NAMALWA (cell line): ENCODE results near the gene OR10G2.
"Not testable (repeated sequence)": the region's sequence is repeated elsewhere in the genome, so short reads cannot be mapped to it uniquely, and the experiment has no call there.

ENCODE experiments used
- DNase-seq: peaks from one replicate; pipeline ENCODE4 v3.0.0-alpha.2; 2015; ENCODE audit warnings: low spot score

Gene OR10G2, protein sequence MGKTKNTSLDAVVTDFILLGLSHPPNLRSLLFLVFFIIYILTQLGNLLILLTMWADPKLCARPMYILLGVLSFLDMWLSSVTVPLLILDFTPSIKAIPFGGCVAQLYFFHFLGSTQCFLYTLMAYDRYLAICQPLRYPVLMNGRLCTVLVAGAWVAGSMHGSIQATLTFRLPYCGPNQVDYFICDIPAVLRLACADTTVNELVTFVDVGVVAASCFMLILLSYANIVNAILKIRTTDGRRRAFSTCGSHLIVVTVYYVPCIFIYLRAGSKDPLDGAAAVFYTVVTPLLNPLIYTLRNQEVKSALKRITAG

DNA sequence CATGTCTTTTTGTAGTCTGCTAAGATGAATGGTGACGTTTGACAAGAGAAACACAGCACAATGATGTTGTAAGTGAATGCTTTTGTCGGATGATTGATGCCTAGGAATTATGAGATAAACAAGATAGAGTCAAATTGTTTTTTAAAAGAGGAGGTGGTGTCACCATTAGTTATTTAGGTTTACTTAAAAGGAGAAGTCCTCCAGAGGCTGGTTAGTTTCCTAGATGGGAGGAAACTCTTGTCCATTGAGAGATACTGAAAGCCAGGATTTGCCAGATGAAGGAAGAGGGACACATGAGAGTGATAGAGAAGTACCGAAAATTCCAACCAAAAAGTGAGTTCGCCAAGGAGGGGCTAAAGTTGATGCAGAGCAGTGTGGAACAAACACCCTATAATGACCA is at the start of gene OR10G2:
TSS of gene OR10G2 (minus strand) at position 101 of the 400 bp plus-strand sequence. CDS start at position 3, 98 bp downstream.
- DNase-seq = no peak

DNA sequence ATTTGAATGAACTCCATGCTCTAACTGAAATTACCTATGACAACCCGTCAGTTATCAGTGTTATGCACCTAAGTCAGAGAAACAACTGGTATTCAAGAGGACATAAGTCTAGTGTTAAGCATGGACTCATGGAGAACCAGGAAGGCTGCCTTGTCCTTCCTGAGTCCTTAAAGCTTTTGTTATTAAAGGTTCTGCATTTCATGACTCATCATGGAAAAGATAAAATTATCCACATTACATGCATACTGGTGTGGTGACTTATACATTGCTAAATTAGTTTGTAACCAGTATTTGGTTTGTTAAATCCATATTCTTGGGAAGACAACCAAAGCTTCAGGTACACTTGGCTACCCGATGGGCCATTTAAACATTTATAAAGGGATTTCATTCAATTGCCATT is 45.3 kb upstream of the OR10G2 start:
- DNase-seq = no peak

DNA sequence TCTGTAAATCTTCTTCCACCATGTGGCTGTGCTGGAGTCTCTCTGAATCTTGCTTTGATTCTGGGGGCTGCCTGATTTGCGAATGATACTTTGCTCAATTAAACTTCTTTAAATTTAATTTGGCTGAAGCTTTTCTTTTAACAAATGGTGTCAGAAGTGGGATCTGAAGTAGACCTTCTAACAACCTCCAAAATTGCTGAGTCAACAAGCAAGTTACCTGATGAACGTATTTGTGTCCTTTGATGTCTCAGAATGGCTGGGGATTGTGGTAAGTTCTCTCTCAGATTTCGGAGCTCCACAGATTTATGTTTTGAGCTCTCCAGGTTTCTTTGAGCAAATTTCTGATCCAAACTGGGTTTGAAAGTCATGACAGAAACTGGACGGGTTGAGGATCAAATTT is 40.8 kb upstream of the OR10G2 start:
- DNase-seq = no peak

DNA sequence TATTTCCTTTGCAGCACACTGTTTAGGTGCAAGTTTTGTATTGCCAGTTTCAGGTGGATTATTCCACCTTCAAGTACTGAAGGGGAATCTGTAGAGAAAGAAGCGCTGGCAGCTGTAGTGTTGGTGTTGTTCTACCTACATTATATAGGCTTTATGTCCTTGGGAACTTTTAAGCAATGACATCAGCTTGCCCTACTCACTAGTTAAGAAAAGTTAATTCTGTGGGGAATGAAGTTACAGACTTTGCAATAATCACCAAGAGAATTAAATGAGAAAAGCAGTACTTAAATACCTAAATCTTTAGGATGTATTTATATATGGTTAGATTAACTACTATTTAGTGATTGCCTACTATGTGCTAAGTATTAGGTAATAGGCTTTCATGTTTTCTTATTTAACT is 39.0 kb upstream of the OR10G2 start, which contains the start of gene OR4E1:
TSS of gene OR4E1 (minus strand) at position 101 of the 400 bp plus-strand sequence. CDS start 2,883 bp downstream, outside the sequence.
- no peak for DNase-seq

DNA sequence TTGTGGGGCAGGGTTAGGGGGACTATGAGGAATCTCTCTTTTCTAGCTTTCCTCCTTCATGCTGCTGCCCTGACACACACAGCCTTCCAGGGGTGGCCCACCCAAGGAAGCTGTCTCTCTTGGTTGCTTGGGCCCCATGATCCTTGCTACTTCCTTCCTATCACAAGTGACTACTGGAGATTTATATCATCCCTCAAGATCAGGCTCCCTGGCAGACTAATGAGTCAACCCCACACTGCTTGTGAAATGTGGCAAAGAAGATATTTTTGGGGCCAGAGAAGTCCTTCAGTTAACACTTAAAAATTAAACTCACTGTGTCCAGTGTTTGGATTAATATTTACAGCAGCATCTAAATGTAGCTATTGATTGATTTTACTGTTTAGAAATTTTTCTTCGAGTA is 37.4 kb upstream of the OR10G2 start:
- no peak for DNase-seq

DNA sequence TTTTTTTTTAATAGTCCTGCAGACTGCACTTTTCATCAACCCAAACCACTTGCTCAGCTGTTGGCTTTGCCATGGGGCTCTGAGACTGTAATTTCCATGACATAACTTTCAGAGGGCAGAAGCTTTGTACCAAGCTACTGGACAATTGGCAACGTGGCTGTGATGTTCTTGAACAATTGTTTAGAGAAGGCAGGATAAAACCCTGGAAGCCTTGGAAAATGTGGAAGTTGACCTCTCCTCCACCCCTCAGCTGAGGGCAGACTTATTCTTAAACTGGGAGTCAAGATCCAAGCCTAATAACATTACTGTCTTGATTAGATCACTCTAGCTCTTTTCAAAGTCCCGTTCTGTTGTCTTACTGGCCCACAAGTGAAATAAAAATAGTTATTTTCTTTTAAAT is 36.6 kb upstream of the OR10G2 start:
- DNase-seq = no peak

DNA sequence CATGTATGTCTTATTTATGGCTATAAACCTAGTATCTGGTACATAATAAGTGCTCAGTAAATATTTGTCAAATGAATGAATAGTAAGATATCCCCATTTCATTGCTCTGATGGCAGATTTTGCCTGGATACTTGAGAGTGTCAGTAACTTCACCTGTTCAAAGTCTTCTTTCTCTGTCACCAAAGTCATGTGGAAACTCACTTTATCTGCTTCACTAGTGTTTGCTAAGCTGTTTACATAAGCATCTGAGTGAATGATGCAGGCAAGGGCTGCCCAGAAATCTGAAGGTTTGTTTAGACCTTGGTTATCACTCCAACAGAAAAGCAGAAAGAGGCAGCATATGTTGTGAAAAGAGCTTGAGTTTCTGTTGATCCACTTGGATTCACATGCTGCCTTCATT is 34.5 kb upstream of the OR10G2 start:
- no peak for DNase-seq

DNA sequence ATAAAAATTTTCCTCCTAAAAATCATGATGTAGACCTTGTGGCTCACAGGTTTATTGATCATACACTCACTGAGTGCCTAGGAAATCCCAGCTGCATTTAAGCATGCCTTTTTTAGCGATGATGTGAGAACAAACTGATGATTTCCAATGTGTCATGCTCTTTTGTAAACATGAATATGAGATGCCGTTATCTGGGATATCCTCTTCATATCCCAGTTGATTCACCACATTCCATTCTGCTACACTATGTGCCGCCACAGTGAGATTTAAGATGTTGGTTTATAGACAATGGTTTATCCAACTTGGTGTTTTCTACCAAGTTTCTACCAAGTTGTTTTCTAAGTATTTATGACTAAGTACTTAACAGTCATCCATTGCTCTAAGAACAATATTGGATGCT is 33.6 kb upstream of the OR10G2 start:
- DNase-seq = no peak

DNA sequence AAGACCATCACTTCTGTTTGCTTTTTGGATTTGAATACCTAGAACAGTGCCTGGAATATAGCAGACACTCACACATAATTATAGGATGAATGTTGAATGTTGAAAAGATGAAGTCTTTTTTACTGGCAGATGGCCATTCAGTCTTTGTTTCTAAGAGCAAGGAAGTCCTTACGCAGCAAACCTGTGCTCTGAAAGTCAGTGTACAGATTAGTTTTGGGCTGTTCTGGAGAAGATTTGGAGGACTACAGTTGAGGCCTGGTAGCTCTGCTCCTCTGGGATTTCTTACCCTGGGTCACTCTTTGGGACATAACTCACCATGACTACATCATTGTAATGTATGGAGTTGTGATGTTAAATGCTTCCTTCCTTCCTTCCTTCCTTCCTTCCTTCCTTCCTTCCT is 22.2 kb upstream of the OR10G2 start:
- no peak for DNase-seq

DNA sequence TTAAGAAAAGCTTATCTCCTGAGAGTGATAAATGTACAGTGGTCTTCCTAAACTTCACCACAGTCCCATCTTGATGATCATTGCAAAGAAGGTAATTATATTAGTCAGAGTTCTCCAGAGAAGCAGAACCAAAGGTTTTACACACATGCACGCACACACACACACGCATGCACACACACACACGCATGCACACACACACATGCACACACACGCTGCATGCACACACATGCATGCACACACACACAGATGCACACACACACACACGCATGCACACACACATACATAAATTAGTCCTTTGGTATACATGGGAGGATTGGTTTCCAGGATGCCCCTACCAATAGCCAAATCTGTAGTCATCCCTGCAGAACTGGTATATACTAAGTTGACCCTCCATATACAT is 19.5 kb upstream of the OR10G2 start:
- no peak for DNase-seq

DNA sequence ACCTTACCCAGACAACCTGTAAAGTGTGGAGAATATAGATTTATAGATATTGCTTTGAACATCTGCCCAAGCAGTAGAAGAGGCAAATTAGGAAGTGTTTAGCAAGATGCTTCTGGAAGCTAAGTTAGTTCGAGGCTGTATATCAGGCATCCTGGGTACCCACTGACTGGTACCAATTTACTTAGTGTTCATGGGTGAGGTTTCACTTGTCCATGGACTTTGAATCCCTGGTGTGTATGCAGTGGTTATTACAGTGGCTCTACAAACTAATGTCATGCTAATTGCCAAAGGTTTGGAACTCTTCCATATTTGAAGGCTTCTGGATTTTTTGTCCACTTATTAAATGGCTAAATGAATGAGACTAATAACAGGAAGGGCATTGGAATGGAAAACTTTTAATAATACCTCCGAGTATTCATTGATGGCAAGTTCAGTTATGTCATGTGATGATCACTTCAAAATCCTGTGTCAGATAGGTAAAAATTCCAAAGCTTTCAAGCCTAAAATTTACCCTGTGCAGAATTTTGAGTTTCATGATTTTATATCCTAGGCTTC is 18.7 kb upstream of the OR10G2 start, which contains the start of gene OR4E2:
TSS of gene OR4E2 (plus strand) at position 505 of the 555 bp plus-strand sequence. CDS start 11,248 bp downstream, outside the sequence.
- no peak for DNase-seq

DNA sequence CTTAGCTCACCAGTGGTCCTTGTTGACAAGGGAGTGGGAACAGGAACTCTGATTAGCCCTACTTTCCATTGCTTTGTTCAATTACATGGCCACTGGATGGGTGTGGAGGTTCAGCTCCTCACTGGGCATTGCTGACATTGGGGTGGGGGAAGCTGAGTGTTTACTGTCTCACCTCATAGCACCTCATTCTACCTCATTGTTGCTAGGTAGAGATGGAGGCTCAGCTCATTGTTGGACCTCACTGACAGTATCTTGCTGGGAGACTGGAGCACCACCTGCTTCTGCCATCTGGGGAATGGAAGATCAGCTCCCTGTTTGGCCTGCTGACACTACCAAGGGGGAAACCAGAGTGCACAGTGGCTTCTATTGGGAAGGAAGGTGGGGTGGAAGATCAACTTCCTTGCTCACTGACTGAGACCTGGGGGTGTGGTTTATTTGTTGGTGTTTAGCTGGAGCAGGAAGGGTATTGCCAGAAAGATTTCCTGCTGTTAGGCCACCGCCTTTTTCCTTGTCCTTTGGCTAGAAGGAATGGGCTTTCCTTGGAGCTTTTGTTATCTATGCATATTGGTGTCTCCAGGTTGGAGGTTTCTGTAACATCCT is 17.6 kb upstream of the OR10G2 start:
- no peak for DNase-seq

DNA sequence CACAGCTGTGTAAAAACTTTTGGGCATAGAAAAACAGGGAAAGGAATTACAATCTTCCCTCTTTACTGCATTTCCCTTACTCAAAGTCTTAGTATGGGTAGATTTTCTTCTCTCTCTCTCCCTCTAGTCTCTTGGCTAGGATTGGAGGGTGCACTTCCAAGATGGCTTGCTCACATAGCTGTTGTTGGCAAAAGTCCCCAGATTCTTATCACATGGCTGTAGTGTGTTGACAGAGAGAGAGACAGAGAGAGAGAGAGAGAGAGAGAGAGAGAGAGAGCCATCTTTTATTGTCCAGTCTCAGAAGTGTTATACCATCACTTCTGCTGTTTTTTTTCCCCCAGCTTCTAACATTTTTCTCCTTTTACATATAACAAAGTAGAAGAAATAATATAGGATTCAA is 12.6 kb upstream of the OR10G2 start:
- no peak for DNase-seq

DNA sequence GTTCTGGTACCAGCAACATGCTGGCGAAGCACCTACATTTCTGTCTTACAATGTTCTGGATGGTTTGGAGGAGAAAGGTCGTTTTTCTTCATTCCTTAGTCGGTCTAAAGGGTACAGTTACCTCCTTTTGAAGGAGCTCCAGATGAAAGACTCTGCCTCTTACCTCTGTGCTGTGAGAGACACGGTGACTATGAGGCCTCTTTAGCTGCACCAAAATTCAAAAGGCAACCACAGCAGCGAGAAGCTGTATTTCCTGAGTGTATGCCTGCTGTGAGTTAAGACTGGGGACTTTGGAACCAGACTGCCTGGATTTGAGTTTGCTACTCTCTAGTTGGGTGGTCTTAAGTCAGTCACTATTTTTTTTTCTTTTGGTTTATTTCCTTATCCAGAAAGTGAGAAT is 8.7 kb upstream of the OR10G2 start:
- no peak for DNase-seq

DNA sequence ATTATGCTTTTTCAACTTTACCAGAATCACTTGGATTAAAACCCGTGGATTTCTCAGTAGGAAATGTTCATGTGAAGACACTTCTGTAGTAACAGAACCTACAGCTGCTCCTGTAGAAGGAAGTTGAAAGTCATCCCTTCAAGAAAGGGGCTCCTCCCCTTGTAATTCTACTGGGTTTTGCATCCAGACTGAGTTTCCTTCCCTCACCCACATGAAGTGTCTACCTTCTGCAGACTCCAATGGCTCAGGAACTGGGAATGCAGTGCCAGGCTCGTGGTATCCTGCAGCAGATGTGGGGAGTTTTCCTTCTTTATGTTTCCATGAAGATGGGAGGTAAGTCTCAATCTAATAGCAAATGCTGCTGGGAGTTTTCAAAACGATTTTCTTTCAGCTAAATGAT is 7.9 kb upstream of the OR10G2 start:
- DNase-seq = no peak

DNA sequence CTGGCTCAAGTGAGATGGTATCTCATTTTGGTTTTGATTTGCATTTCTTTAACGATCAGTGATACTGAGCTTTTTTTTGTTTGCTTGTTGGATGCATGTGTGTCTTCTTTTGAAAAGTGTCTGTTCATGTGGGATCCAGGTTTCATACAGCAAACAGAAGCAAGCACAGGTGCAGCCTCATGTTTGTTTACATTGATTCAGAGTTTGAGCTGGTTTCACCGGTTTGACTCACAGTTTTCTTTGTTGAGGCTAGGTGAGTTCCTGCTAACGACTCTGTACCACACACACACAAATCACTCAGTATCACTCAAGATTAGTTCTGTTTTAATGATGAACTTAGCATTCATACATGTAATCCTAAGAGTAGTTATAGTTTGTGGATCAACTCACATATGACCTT is 3.7 kb downstream of the OR10G2 start:
- no peak for DNase-seq

DNA sequence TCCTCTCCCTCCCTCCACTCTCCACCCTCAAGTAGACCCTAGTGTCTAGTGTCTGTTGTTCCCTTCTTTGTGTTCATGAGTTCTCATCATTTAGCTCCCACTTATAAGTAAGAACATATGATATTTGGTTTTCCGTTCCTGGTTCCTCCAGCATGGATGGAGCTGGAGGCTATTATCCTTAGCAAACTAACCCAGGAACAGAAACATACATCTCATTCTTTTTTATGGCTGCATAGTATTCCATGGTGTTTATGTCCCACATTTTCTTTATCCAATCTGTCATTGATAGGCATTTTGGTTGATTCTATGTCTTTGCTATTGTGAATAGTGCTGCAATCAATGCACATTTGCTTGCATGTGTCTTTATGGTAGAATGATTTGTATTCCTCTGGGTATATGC is 4.2 kb downstream of the OR10G2 start:
- DNase-seq = not testable (repeated sequence)

DNA sequence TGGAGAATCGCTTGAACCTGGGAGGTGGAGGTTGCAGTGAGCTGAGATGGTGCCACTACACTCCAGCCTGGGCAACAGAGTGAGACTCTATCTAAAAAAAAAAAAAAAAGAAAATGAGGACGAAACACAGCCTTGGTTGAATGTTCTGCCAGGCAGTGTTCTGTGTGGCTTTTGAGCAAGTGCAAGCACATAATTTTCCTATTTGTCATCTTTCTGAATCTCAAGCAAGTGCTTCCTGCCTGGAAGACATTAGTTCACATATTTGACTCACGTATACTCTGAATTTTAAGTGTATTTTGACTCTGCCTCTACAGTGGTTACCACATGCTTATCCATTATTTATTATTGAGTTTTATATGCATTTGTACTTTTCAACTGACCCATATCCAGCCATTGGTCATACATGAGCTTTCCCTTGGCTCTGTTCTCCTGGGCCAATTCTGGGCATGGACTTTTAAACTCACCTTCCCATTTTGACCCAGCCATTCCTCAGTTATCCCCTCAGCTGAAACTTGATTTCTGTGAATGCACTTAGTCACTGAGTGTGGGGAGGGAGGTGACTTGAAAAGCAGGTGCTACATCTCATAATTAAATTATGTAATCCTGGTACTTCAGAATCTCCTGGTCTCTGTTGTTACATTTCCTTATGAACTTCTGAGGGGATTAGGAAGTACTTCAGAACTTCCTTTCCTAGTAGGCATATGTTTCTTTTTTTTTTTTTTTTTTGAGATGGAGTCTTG is 8.1 kb downstream of the OR10G2 start:
- no peak for DNase-seq

DNA sequence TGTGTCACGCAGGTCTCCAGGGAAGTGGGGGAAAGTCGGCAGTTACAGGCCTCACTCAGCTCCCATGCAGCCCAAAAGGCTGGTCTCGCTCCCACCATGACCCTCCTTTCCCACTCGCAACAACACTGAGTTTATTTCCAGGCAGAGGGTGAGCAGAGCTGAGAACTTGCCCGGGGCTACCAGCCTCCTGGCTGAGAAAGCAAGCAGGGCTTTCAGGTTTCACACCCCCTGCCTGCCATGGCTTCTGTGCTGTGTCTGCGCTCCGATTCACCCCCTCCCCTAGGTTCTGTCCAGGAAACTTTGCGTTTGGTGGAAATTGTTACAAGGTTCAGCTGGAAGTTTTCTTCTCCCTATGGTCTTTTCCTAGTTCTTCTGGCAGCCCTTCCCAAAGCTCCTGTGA is 17.1 kb downstream of the OR10G2 start:
- DNase-seq = no peak

DNA sequence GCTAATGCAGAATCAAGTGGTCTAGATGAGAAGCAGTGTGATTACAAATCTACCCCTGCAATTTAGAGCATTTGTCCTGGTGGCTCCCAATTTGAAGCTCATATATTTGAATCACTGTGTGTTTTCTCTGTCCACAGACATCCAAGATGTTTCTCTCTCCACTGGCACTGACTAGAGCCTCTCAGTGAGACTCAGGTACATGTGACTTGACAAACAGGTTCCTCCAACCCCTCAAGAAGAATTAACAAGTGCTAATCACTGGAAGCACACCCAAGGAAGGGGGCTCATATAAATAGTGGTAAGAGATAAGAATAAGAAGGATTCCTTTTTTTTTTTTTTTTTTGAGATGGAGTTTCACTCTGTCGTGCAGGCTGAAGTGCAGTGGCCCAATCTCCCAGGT is 20.5 kb downstream of the OR10G2 start:
- DNase-seq = no peak

DNA sequence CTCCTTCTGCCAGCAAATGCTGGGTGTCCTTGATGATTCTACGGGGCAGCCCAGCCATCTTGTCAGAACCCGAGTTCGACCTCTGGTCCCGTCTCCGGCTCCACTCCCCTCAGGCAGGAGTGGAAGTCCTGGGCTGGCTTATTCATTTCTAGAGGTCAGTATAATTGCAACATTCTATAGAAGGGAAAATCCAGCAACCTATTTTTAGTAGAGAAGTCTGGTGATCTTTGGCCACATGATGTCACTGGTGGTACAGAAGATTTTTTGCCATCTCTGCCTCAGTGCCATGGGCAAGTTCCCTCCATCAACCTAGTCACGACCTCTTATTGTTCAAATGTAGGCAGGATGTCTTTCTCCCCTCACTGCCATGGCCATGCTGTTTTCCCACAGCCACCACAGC is 22.4 kb downstream of the OR10G2 start:
- DNase-seq = no peak

DNA sequence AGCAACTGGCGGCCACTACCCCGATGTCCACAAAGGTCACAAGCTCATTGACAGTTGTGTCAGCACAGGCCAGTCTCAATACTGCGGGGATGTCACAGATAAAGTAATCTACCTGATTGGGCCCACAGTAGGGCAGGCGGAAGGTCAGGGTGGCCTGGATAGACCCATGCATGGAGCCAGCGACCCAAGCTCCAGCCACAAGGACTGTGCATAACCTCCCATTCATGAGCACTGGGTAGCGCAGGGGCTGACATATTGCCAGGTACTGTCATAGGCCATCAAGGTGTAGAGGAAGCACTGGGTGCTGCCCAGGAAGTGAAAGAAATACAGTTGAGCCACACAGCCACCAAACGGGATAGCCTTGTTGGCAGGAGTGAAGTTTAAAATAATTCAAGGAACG is 32.6 kb downstream of the OR10G2 start:
- DNase-seq = not testable (repeated sequence)

DNA sequence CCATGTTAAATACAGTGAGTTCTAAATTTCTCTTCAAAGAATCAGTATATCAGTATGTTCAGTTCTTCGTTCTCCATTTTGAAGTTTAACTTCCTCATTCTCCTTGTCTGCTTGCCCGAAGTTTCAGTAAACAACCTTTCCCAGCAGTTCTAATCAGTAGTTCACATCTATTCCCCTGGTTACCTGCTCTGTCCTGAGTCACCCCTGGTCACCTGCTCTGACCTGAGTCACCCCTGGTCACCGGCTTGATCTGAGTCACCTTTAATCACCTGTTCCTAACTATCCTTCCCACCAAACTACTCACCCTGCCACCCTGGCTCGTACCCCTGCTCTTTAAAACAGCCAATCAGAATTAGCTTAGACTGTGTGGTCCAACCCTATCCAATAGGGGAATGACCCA is 45.4 kb downstream of the OR10G2 start:
- no peak for DNase-seq
